OCI-LY7 (cell line): ENCODE data around the gene STAG2. TPM values are rescaled to one million over a fixed set of nuclear protein-coding genes. Genes with fewer than 3 reads are reported as not detected.
A peak's percentile ranks its signal among the peaks of the same experiment; 100 is the strongest.

Experiments used
- BruUV-seq: library from RNA; stranded (reverse); fragments of 400-500 nt; replicated peaks from 2 replicates; lab custom pipeline; 2021; lab: Mats Ljungman, UMichigan
- CTCF ChIA-PET: fragments of 300-600 bp; sonication (Branson Sonifier 250); formaldehyde crosslinking; loops from one replicate; lab custom pipeline; 2022; ENCODE audit warnings: antibody characterized with exemption; ENCODE audit not compliant: unreplicated experiment; lab: Charles Lee
- POLR2A ChIA-PET: fragments of 300-600 bp; sonication (Branson Sonifier 250); formaldehyde crosslinking; loops from one replicate; lab custom pipeline; 2022; ENCODE audit warnings: antibody characterized with exemption; lab: Charles Lee
- DNase-seq: peaks from one replicate; pipeline ENCODE4 v3.0.0-alpha.2; 2015; ENCODE audit warnings: low spot score
- H2AFZ ChIP-seq: fragments of 200-600 bp; sonication (generic), shearing (Covaris generic); 2 replicates; pipeline ENCODE4 v1.6.1; 2014; ENCODE audit warnings: mild to moderate bottlenecking, antibody characterized with exemption, low read length, moderate library complexity
- H3K27ac ChIP-seq: fragments of 200-600 bp; sonication (generic); 2 replicates; pipeline ENCODE4 v1.5.1; 2014; ENCODE audit warnings: mixed run types, low read depth, mild to moderate bottlenecking, moderate library complexity, low read length, inconsistent platforms; ENCODE audit not compliant: poor library complexity, severe bottlenecking
- H3K36me3 ChIP-seq: fragments of 200-600 bp; sonication (generic); 2 replicates; pipeline ENCODE4 v1.6.1; 2014; ENCODE audit warnings: mild to moderate bottlenecking, antibody characterized with exemption, low read length, moderate library complexity, mixed read lengths; ENCODE audit not compliant: insufficient read depth
- H3K4me1 ChIP-seq: fragments of 200-600 bp; sonication (generic); 2 replicates; pipeline ENCODE4 v1.5.1; 2014; ENCODE audit warnings: mild to moderate bottlenecking, low read length; ENCODE audit not compliant: insufficient read depth, poor library complexity, severe bottlenecking
- H3K4me2 ChIP-seq: fragments of 200-600 bp; sonication (generic); 2 replicates; pipeline ENCODE4 v1.6.1; 2014; ENCODE audit warnings: mild to moderate bottlenecking, low read length
- H3K4me3 ChIP-seq: fragments of 200-600 bp; sonication (generic); 2 replicates; pipeline ENCODE4 v1.5.1; 2014; ENCODE audit warnings: mild to moderate bottlenecking, low read depth, low read length; ENCODE audit not compliant: poor library complexity, severe bottlenecking
- H3K79me2 ChIP-seq: fragments of 200-600 bp; sonication (generic); 2 replicates; pipeline ENCODE4 v1.6.1; 2016; ENCODE audit warnings: low read depth, mild to moderate bottlenecking, low read length, moderate library complexity, mixed read lengths; ENCODE audit not compliant: insufficient read depth
- H3K9me2 ChIP-seq: fragments of 200-600 bp; sonication (generic); 2 replicates; pipeline ENCODE4 v1.6.1; 2016; ENCODE audit warnings: mild to moderate bottlenecking, low read length, mixed read lengths; ENCODE audit not compliant: insufficient read depth
- H3K9me3 ChIP-seq: fragments of 200-600 bp; sonication (generic); 2 replicates; pipeline ENCODE4 v1.6.1; 2014; ENCODE audit warnings: mild to moderate bottlenecking, mixed run types, low read length, mixed read lengths
- H4K20me1 ChIP-seq: fragments of 200-600 bp; sonication (generic); 2 replicates; pipeline ENCODE4 v1.6.1; 2014; ENCODE audit warnings: mild to moderate bottlenecking, antibody characterized with exemption, low read length, moderate library complexity, mixed read lengths; ENCODE audit not compliant: insufficient read depth
- CTCF ChIP-seq: fragments of 200-600 bp; sonication (generic); conservative IDR thresholded peaks from 2 replicates; pipeline ENCODE4 v1.5.1; 2014; ENCODE audit warnings: mild to moderate bottlenecking, antibody characterized with exemption, low read length, moderate library complexity, mixed read lengths
- EZH2phosphoT487 ChIP-seq: fragments of 200-600 bp; sonication (generic); IDR thresholded peaks from 2 replicates; pipeline ENCODE4 v1.6.1; 2018; ENCODE audit warnings: low read depth, borderline replicate concordance, mild to moderate bottlenecking, mixed run types, antibody characterized with exemption, low read length, moderate library complexity, mixed read lengths
- intact Hi-C: fragments of 100-400 bp; cut with micrococcal nuclease; formaldehyde crosslinking; loops from one replicate; pipeline ENCODE4 v1.10.0; 2022; ENCODE audit not compliant: unreplicated experiment
- total RNA-seq, 2 experiments: library from RNA; depleted of rRNA in 1 of 2; stranded (reverse); fragments of >200 nt in 1 of 2; shearing (Covaris generic) in 1 of 2; gene quantifications; 2 replicates each; pipeline ENCODE4 v1.2.3, GENCODE V29; 2014 to 2022

STAG2 gene
- total RNA-seq, 2 experiments from 2014 or later: 56.7 to 68.9 TPM

- Histone ChIP-seq H3K4me2 (no peak overlapping the region), H3K4me3 (no peak overlapping the region), H3K9me2 (no peaks in the 10 kb centered on the region), H3K79me2 (no peaks in the 10 kb centered on the region), H3K36me3 (no peaks in the 10 kb centered on the region), H2AFZ (no peak overlapping the region), H4K20me1 (no peaks in the 10 kb centered on the region), H3K27ac (no peak overlapping the region), H3K4me1 (no peaks in the 10 kb centered on the region), H3K9me3 (no peaks in the 10 kb centered on the region)
- POLR2A ChIA-PET: interaction anchor here (0.6 kb wide), 1 partner anchor 96 kb away, joined by 4 read pairs; no protein-coding TSS in a partner anchor
- no peak for DNase-seq
- no TSS peak for BruUV-seq
- CTCF ChIA-PET: no interaction called here
- intact Hi-C loops: no loop called here
- TF ChIP-seq EZH2phosphoT487 (no peak), CTCF (no peak)
Measured at GRCh38 chrX:123949846-123950245, 11.7 kb upstream of the STAG2 start.

DNA sequence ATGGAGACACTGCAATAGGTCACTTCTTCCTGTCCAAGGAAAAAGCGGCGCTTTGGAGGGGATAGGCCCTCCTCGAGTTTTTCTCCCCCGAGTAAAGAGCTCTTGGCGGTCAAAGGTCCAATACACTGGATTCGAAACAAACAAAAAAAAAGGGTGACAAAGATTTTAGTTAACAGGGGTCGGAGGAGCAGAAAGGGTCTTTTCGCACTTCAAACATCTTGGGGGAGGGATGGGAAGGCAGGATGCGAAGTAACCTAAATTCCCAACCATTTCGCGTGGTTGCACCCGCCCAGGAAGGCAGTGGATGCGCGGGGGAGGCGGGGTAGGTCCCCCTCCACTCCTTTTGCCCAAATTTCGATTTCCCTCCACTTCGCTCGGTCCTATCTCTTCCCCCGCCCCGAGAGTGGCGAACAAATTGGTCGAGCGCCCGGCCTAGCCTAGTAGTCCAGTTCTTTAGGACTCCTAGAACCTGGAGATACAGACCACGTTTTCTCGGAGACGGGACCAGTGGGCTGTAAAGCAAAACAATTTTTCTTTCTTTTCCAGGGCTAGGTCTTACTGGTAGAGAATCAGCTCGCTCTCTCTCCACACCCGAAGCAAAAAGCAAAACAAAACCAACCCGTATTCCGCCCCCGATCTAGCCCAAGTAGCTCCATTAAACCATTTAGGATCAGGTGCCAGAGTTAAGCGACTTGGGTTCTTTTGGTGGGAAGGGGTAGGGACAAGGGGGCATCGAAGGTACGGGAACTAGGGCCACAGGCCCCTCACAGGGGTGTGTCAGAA lies 2.0 kb upstream of the STAG2 start:
- intact Hi-C loops: loop anchor here (1.0 to 5.0 kb wide), 4 partner anchors 59 to 253 kb away; no protein-coding TSS in a partner anchor
- ChIA-PET CTCF (no interaction called here), POLR2A (interaction anchor here (0.5 to 1.0 kb wide), 4 partner anchors 20 to 228 kb away, joined by 3 to 6 read pairs (median 4); partner anchors contain the start of gene XIAP)
- peak; percentile 31 for DNase-seq
- Histone ChIP-seq H3K9me3 (no peaks in the 10 kb centered on the region), H3K36me3 (no peaks in the 10 kb centered on the region), H3K27ac (peak overlapping the region; percentile 67), H3K79me2 (peaks cover 49% of the 10 kb centered on the region), H3K9me2 (no peaks in the 10 kb centered on the region), H3K4me3 (peak overlapping the region; percentile 84), H3K4me2 (peak overlapping the region; percentile 85), H4K20me1 (peaks cover 12% of the 10 kb centered on the region; the same call in 1 of the 2 replicates), H3K4me1 (peaks cover 14% of the 10 kb centered on the region), H2AFZ (peak overlapping the region; percentile 87; the same call in 1 of the 2 replicates)
- TSS peak; percentile 66 for BruUV-seq
- TF ChIP-seq EZH2phosphoT487: no peak
- TF ChIP-seq CTCF: no peak

DNA sequence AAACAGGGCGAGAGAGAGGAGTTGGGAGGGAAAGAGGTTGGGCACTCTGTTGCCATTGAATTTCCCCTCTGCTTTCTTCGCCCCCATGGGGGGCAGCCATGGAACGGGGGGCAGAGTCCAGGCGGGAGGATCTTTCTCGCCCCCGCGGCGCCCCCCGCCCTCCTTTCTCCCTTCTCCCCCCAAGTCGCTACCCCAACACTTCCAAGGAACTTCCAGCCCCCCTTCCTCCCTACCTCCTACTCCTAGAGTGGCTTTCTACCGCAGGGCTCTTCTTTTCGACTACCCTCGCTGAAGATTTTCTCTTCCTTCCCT lies 594 bp upstream of the STAG2 start:
- H3K79me2 ChIP-seq: peaks cover 63% of the 10 kb centered on the region
- intact Hi-C loops: loop anchor here (1.0 to 5.0 kb wide), 4 partner anchors 57 to 251 kb away; no protein-coding TSS in a partner anchor
- H2AFZ ChIP-seq: peak overlapping the region; percentile 80
- BruUV-seq: TSS peak; percentile 65
- peak overlapping the region; percentile 96 for H3K27ac ChIP-seq
- H3K4me3 ChIP-seq: peak overlapping the region; percentile 93
- no peaks in the 10 kb centered on the region for H3K9me3 ChIP-seq
- ChIA-PET CTCF (no interaction called here), POLR2A (interaction anchor here (0.6 kb wide), 1 partner anchor 1296 kb away, joined by 4 read pairs; no protein-coding TSS in a partner anchor)
- no peak for TF ChIP-seq CTCF
- TF ChIP-seq EZH2phosphoT487: no peak
- peak overlapping the region; percentile 93 for H3K4me2 ChIP-seq
- peaks cover 22% of the 10 kb centered on the region for H4K20me1 ChIP-seq
- peaks cover 6% of the 10 kb centered on the region; the same call in 1 of the 2 replicates for H3K36me3 ChIP-seq
- no peaks in the 10 kb centered on the region for H3K9me2 ChIP-seq
- peaks cover 16% of the 10 kb centered on the region for H3K4me1 ChIP-seq
- DNase-seq: no peak
